Renal pelvis (tissue), 12 donors: ENCODE data around the gene CDC42EP5. TPM values are rescaled to one million over a fixed set of nuclear protein-coding genes. Genes with fewer than 3 reads are reported as not detected.
A peak's percentile ranks its signal among the peaks of the same experiment; 100 is the strongest.
"Not testable (repeated sequence)": the region's sequence is repeated elsewhere in the genome, so short reads cannot be mapped to it uniquely, and the experiment has no call there.

Experiments used
- DNase-seq: peaks from one replicate; pipeline ENCODE4 v3.0.0-alpha.2; 2013
- long read RNA-seq, 16 experiments: transcript quantifications; one replicate each; lab custom pipeline, GENCODE V29; 2026
- polyA plus RNA-seq, 3 donors: library from polyadenylated mRNA; unstranded; fragments of 120-200 nt; gene quantifications; one replicate each; pipeline ENCODE4 v1.2.1, GENCODE V29; 2013; ENCODE audit not compliant: insufficient read length in 3 of 3

The CDC42EP5 gene, protein sequence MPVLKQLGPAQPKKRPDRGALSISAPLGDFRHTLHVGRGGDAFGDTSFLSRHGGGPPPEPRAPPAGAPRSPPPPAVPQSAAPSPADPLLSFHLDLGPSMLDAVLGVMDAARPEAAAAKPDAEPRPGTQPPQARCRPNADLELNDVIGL
- 10 to 100 TPM; 27.1 to 46.5 (median 40.9) TPM for polyA plus RNA-seq
- long read RNA-seq, donor 1, transcript CDC42EP5-201 (3 exons, 864 nt), result major isoform, 36 of 43 reads
- long read RNA-seq, donor 1, partial matches to known transcripts, result 6 of 43 reads
- long read RNA-seq, donor 1, other reads (novel, unspliced or antisense), result 0 of 43 reads
- long read RNA-seq, donor 2, transcript CDC42EP5-201 (3 exons, 864 nt), result major isoform, 45 of 45 reads
- long read RNA-seq, donor 2, partial matches to known transcripts, result 0 of 45 reads
- long read RNA-seq, donor 2, other reads (novel, unspliced or antisense), result 0 of 45 reads
- long read RNA-seq, donor 3, transcript CDC42EP5-201 (3 exons, 864 nt), result major isoform, 56 of 64 reads
- long read RNA-seq, donor 3, partial matches to known transcripts, result 6 of 64 reads
- long read RNA-seq, donor 3, other reads (novel, unspliced or antisense), result 0 of 64 reads
- long read RNA-seq, donor 4, transcript CDC42EP5-201 (3 exons, 864 nt), result major isoform, 56 of 68 reads
- long read RNA-seq, donor 4, partial matches to known transcripts, result 10 of 68 reads
- long read RNA-seq, donor 4, other reads (novel, unspliced or antisense), result 0 of 68 reads
- long read RNA-seq, donor 5, transcript CDC42EP5-201 (3 exons, 864 nt), result major isoform, 22 of 28 reads
- long read RNA-seq, donor 5, partial matches to known transcripts, result 5 of 28 reads
- long read RNA-seq, donor 5, other reads (novel, unspliced or antisense), result 0 of 28 reads
- long read RNA-seq, donor 6, transcript CDC42EP5-201 (3 exons, 864 nt), result major isoform, 21 of 26 reads
- long read RNA-seq, donor 6, partial matches to known transcripts, result 5 of 26 reads
- long read RNA-seq, donor 6, other reads (novel, unspliced or antisense), result 0 of 26 reads
- long read RNA-seq, donor 7, transcript CDC42EP5-201 (3 exons, 864 nt), result major isoform, 51 of 52 reads
- long read RNA-seq, donor 7, partial matches to known transcripts, result 0 of 52 reads
- long read RNA-seq, donor 7, other reads (novel, unspliced or antisense), result 0 of 52 reads
- long read RNA-seq, donor 8, transcript CDC42EP5-201 (3 exons, 864 nt), result major isoform, 31 of 31 reads
- long read RNA-seq, donor 8, partial matches to known transcripts, result 0 of 31 reads
- long read RNA-seq, donor 8, other reads (novel, unspliced or antisense), result 0 of 31 reads
- long read RNA-seq, donor 9, transcript CDC42EP5-201 (3 exons, 864 nt), result major isoform, 46 of 51 reads
- long read RNA-seq, donor 9, partial matches to known transcripts, result 5 of 51 reads
- long read RNA-seq, donor 9, other reads (novel, unspliced or antisense), result 0 of 51 reads
- long read RNA-seq, donor 10, transcript CDC42EP5-201 (3 exons, 864 nt), result major isoform, 34 of 34 reads
- long read RNA-seq, donor 10, partial matches to known transcripts, result 0 of 34 reads
- long read RNA-seq, donor 10, other reads (novel, unspliced or antisense), result 0 of 34 reads
- long read RNA-seq, donor 11, transcript CDC42EP5-201 (3 exons, 864 nt), result major isoform, 36 of 42 reads
- long read RNA-seq, donor 11, partial matches to known transcripts, result 5 of 42 reads
- long read RNA-seq, donor 11, other reads (novel, unspliced or antisense), result 0 of 42 reads
- long read RNA-seq, donor 12, transcript CDC42EP5-201 (3 exons, 864 nt), result major isoform, 42 of 52 reads
- long read RNA-seq, donor 12, partial matches to known transcripts, result 7 of 52 reads
- long read RNA-seq, donor 12, other reads (novel, unspliced or antisense), result 0 of 52 reads
- long read RNA-seq, donor 13, transcript CDC42EP5-201 (3 exons, 864 nt), result major isoform, 29 of 31 reads
- long read RNA-seq, donor 13, partial matches to known transcripts, result 0 of 31 reads
- long read RNA-seq, donor 13, other reads (novel, unspliced or antisense), result 0 of 31 reads
- long read RNA-seq, donor 14, transcript CDC42EP5-201 (3 exons, 864 nt), result major isoform, 61 of 64 reads
- long read RNA-seq, donor 14, partial matches to known transcripts, result 0 of 64 reads
- long read RNA-seq, donor 14, other reads (novel, unspliced or antisense), result 0 of 64 reads
- long read RNA-seq, donor 15, transcript CDC42EP5-201 (3 exons, 864 nt), result major isoform, 98 of 109 reads
- long read RNA-seq, donor 15, partial matches to known transcripts, result 8 of 109 reads
- long read RNA-seq, donor 15, other reads (novel, unspliced or antisense), result 0 of 109 reads
- long read RNA-seq, donor 16, transcript CDC42EP5-201 (3 exons, 864 nt), result major isoform, 53 of 55 reads
- long read RNA-seq, donor 16, partial matches to known transcripts, result 0 of 55 reads
- long read RNA-seq, donor 16, other reads (novel, unspliced or antisense), result 0 of 55 reads

DNA sequence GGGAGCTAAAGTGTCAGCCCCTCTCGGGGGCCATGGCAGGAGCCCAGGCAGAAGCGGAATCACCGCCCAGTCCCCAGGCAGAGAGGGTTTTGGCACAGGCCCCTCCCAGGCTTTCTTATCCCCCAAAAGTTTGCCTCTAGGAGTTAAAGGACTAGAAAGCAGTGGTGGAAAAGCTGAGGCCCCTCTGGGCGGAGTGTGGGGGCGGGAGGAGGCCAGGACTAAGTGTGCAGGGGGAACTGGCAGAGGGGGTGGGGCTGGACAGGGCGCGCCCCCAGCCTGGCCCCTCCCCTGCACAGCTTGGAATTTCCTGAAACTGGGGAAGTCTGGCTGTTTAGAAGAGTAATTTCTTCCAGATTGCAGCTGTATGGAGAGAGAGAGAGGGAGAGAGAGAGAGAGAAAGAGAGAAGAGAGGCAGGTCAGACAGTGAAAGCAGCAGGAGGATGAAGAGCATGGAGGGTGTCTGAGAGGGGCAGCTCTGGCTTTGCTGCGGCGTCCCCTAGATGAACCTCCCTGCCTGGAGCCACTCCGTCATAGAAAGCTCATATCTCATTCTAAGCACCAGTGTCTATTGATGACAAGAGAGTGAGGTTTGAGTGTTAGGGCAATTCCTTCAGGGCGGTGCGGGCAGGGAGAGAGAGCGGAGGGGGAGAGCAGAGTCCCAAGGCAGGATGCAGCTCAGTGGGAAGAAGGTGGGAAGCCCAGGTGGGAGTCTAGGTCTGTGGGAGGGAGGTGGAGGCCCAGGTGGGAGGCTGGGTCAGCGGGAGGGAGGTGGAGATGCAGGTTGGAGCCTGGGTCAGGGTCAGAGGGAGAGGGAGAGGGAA lies at the start of gene CDC42EP5:
TSS of gene CDC42EP5 (minus strand) at position 226 of the 821 bp plus-strand sequence. CDS start 7,749 bp downstream, outside the sequence.
- peak; percentile 91 for DNase-seq

DNA sequence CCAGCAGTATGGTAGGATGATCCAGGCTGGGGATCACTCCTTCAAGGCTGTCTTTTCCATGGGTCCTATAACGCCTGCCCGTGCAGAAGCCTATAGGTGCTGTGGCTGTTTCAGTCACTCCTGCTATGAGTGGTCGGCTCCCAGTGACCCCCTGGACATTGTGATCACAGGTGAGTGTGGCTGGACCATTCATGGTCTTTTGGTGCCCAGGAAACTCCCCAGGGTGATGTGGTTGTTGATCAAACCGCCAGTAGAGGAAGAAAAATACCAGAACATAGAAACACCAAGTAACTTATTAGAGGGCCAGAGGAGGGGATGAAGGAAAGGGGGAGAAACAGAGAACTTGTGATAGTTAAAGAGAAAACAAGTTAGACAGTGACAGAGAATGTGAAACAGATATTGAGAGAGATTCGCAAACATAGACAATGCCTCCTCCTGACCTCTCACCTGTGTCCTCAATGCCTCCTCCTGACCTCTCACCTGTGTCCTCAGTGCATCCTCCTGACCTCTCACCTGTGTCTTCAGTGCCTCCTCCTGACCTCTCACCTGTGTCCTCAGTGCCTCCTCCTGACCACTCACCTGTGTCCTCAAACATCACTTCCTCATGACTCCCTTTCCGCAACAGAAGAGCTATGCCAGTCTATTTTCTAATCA lies 48.9 kb upstream of the CDC42EP5 start:
- DNase-seq, result no peak

DNA sequence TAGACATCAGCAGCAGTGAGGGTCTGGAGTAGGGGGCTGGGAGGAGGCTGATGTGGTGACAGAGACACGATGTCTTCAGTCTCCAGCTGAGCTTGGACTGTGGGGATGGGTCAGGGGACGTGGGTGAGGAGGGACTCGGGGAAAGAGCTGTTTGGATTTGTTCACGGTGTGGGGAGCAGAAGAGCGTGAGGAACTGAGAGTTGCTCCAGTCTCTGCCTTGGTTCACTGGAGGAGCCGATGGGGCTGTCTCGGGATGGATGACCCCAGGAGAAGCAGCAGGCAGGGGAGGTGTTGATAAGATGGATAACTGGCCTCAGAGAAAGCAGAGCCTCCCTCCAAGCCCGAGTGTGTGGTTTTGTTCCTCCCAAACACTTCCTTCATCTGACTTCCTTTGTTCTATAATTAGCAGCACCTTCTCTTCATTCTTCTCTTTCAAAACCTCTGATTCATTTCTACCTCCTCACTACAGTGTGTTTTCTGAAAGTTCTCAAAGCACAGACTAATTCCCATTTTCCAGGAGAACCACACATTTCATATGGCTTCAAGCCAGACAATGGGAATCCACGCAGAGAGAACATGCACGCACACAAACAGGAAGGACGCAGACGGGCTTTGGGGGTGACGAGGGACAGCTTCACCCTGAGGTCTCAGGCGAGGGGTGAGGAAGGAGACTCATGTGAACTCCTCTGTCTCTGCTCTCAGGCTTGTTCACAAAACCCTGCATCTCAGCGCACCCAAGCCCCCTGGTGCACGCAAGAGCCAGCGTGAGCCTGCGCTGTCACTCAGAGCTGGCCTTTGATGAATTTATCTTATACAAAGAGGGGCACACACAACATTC lies 48.1 kb upstream of the CDC42EP5 start:
- DNase-seq, result no peak

DNA sequence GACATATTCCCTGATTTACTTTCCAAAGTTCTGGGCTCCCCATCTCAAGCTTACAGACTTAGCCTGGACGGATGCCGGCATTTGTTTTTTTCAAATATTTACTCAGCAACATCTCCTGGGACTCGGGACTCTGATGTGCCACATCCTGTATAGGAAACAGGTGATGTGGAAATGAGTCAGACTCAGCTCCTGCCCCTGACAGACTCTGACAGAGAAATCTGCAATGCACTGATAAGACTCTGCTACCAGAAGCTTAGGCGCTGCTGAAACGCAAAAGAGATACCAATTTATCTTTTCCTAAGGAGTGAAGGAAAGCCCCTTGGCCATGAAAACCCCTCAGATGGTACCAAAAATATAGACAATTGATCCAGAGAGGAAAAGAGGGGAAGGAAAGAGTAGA lies 45.7 kb upstream of the CDC42EP5 start:
- DNase-seq, result no peak

DNA sequence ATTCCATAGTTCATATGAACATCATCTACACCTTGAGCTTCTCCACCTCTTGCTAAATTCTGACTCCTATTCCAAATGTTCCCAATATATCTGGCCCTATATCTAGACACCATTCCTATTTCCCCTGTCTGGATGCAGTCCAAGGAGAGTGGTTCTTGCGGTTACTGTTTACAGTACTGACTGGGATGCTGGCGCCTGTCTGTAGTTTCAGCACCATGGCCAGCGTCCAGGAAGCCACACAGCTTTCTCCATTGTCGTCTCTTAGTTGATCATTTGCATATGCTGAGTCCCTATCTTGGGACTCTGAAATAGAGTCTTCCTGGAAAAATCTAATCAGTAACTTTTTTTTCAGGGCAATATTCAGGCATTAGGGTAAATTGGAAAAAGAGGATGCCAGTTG lies 44.4 kb upstream of the CDC42EP5 start:
- DNase-seq, result peak; percentile 79

DNA sequence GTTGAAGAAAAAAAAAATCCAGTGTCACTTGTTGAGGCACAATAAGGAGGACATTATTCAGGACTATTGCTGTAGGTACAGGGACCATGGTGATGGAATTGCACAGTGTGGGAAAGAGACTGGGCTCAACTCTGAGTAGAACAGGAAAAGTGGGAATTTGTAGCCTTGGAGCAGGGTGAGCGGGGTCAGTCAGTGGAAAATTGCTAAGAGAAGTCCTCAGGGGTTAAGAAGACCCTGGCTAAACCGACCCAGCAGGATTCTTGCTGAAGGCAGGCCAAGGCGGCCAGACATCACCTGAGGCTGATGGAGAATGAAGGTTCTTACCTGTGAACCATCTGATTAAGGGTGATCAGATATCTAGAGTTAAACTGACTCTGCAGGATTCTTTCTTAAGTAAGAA lies 42.1 kb upstream of the CDC42EP5 start:
- DNase-seq, result no peak

DNA sequence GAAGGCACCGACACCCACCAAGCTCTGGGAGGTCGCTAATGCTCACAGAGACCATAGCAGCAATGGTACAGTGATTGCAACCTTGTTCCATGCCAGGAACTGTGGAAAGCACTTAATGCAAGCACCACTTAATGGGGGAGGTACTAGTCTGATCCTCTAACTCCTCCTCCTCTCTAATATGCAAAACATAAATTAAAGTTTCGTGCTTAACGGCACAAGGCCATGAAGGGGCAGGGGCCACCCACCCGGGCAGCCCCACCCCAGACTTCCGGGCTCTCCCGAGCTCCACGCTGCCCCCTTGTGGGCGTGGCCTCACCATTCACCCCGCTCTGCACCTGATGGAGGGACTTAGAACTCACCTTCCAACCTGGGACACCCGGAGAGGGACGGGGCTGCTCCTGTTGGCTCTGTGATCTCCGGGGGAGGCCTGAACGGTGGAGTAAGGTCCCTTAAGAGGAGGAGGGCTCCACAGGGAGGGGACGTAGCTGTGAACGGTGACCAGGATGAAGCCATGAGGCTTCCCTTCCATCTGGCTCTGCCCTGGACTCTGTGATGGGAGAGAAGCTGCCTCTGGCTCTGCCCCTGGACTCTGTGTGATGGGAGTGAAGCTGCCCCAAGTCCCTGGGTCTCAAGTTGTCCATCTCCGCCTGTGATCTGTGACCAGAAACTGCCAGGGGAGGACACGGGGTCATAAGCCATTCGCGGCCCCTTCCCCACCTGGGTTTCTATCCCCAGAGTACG lies 36.3 kb upstream of the CDC42EP5 start:
- not testable (repeated sequence) for DNase-seq

DNA sequence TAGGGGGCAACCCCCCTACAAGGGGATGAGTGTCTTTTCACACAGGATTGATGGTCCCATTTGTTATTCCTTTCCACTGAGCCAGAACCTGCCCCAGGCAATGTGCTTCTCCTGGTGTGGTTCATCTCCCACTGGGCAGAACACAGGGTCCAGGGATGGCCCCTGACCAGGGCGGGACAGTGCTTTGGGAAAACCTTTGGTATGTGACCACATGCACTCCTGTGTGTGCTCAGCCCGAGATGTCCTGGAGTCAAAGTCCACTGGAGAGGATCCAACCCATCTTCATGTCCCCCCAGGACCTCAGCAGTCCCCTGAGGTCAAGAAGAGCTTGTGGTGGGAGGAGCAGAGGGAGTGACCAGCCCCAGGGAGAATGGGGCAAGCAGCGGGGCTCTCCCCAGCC lies 35.4 kb upstream of the CDC42EP5 start:
- not testable (repeated sequence) for DNase-seq

DNA sequence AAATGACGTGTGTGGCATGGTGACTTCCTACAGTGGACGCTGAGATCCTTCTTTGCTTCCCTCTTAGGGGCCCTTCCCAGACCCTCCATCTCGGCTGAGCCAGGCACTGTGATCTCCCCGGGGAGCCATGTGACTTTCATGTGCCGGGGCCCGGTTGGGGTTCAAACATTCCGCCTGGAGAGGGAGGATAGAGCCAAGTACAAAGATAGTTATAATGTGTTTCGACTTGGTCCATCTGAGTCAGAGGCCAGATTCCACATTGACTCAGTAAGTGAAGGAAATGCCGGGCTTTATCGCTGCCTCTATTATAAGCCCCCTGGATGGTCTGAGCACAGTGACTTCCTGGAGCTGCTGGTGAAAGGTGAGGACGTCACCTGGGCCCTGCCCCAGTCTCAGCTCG lies 34.7 kb upstream of the CDC42EP5 start:
- no peak for DNase-seq

DNA sequence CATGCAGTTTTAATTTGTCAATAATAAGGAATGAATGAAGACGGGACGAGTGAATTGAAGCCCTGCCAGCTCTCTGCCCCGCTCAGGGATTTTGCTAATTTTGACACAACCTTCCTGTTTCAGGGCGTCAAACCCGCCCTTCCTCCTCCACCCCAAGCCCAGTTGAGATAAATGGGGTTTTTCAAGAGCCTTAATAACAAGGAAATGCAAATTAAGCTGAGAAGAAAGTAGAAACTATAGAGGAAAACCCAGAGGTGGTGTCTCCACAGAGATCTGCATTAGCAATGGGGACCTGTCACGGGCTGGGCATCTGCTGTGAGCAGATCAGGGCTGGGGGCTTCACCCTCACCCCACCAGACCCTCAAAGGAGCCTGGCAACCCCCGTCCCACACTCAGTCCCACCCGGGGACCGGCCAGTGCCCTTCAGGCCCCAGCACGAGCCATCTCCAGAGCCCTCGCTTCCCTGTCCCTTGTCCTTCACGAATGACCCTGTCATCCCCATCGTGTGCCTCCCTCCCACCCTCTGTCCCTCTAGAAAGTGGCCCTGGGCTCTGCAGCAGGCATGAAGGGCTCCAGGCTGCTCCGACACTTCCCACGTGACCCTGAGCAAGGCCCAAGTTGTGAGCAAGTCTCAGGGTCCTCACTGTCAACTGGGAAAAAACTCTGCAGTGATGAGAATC lies 34.1 kb upstream of the CDC42EP5 start:
- not testable (repeated sequence) for DNase-seq

DNA sequence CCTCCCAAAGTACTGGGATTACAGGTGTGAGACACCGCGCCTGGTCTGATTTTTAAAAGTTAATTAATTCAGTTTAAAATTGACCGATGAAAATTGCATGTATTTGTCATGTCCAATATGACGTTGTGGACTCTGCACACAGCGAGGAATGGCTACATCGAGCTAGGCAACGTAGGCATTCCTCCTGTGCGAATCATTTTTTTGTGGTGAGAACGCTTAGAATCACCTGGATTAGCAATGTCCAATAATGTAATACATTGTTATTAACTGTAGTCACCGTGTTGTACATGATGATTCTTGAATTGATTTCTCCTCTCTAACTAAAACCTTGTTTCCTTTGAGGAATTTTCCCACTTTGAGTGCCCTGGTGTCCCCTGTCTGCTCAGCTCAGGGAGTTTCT lies 33.0 kb upstream of the CDC42EP5 start:
- no peak for DNase-seq

DNA sequence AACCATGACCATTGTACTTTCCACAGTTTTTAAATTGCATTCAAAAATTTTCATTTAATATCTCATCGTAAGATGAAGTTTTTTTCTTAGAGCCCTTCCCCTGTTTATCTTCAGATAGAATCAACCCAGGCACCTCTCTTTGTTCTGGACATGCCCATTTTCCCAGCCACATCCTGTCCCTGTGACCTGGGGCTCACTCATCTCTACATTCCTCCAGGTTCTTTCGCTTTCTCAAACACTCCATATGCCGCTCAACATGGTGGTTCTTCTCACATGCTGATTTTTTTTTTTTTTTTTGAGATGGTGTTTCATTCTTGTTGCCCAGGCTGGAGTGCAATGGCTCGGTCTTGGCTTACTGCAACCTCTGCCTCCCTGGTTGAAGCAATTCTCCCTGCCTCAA lies 32.4 kb upstream of the CDC42EP5 start:
- not testable (repeated sequence) for DNase-seq

DNA sequence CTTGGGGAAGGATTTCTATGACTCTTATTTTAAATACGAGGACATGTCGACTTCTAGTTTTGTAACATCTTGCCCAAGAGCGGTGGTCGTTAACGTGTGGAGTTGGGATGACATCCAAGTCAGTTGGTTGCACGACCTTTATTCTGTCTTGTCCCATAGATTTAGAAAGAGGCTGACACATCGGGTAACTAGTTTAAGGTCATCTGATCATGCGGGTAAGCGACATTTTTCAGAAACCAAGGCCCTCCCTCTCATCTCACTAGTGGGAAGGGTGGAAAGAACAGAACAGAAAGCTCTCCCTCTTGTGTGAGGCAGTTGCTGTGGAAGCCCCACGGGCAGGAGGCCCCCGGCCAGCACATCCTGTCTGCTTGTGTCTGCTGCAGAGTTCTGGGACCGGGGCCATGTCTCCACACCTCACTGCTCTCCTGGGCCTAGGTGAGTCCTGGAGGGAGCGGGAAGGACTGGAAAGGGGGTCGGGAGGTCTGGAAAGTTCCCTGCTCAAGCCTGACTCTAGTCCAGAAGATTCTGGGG lies 29.5 kb upstream of the CDC42EP5 start, which contains the start of gene LAIR2:
TSS of gene LAIR2 (plus strand) at position 314 of the 531 bp plus-strand sequence. CDS start at position 402, 88 bp downstream.
- no peak for DNase-seq

DNA sequence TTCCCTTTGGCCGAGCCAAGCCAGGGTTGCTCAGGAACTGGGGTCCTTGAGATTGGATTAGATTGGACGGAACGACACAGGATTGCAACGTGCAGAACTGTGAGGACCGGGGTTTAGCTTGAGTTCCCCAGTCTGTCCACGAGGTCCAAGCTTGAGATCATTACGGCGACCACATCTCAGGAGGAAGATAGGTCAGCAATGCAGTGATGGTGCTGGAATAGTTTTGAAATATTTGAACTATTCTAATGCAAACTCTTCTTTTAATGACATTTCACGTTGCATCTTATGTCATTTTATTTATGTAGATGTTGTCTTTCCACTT lies 25.3 kb upstream of the CDC42EP5 start:
- DNase-seq, result not testable (repeated sequence)

DNA sequence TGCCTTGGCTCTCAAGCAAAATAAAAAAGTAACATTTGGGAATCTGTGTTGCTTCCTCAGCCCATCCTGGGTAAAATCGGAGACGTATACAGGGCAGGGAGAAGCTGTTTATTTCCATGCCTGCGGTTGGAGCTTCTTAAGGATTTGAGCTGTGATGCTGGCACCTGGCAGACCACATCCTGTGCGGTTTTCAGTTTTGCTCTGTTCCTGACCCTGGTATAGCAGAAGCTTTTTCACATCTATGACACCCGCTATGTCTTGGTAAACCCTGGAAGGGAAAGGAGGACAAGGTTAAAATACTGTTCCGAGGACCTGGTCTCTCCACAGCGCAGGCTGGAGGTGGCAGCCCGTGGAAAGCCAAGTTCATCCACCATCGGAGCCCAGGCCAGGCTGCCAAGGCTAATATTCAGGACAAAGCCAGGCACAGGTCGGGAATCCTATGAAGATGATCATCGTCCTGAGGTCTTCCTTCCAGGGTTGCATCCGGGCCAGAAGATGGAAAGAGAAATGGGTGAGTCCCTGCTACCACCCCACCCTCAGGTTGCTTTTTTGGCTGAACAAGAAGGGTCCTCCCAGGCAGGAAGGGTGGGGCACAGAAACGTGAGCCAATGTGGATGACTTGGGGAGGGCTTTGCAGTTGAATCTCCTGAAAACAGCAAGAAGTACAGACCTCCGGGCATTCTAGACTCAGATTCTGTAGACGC lies 24.8 kb upstream of the CDC42EP5 start:
- DNase-seq, result not testable (repeated sequence)
